ENCODE data around the gene RAI1.

RAI1 gene

GRCh38 chr17:17751489-17752088 lies 70.3 kb downstream of the RAI1 start:
- no peak for DNase-seq (ENCODE audit: low read depth in 2 of 2)

GRCh38 chr17:17752089-17752820 lies 71.0 kb downstream of the RAI1 start:
- DNase-seq (ENCODE audit: low read depth in 2 of 2), result peak; percentile 96 to 97

GRCh38 chr17:17752821-17753321 lies 71.6 kb downstream of the RAI1 start:
- no peak for DNase-seq (ENCODE audit: low read depth in 2 of 2)

- no peak for DNase-seq (ENCODE audit: low read depth in 2 of 2)
These were observed 73.7 kb downstream of the RAI1 start for GRCh38 chr17:17754719-17755686.

- no peak for DNase-seq (ENCODE audit: low read depth in 2 of 2)
These were observed 74.5 kb downstream of the RAI1 start for GRCh38 chr17:17755715-17756114.

GRCh38 chr17:17757391-17757791 lies 76.1 kb downstream of the RAI1 start:
- no peak for DNase-seq (ENCODE audit: low read depth in 2 of 2)

GRCh38 chr17:17757956-17758845 lies 76.9 kb downstream of the RAI1 start:
- DNase-seq (ENCODE audit: low read depth in 2 of 2), result no peak

- no peak for DNase-seq (ENCODE audit: low read depth in 2 of 2)
These were observed 77.8 kb downstream of the RAI1 start for GRCh38 chr17:17758941-17759563.

GRCh38 chr17:17760350-17760749 lies 79.1 kb downstream of the RAI1 start:
- no peak for DNase-seq (ENCODE audit: low read depth in 2 of 2)

- DNase-seq (ENCODE audit: low read depth in 2 of 2), result no peak
These were observed 79.8 kb downstream of the RAI1 start for GRCh38 chr17:17760872-17761550.

- DNase-seq (ENCODE audit: low read depth in 2 of 2), result no peak
These were observed 80.9 kb downstream of the RAI1 start for GRCh38 chr17:17761894-17762743.

- no peak for DNase-seq (ENCODE audit: low read depth in 2 of 2)
These were observed 81.5 kb downstream of the RAI1 start for GRCh38 chr17:17762744-17763105.

GRCh38 chr17:17763136-17763535 lies 81.9 kb downstream of the RAI1 start:
- no peak for DNase-seq (ENCODE audit: low read depth in 2 of 2)

- DNase-seq (ENCODE audit: low read depth in 2 of 2), result no peak
These were observed 82.5 kb downstream of the RAI1 start for GRCh38 chr17:17763734-17764133.

GRCh38 chr17:17765359-17766076 lies 84.3 kb downstream of the RAI1 start:
- DNase-seq (ENCODE audit: low read depth in 2 of 2), result no peak

GRCh38 chr17:17766077-17766743 lies 85.0 kb downstream of the RAI1 start:
- no peak for DNase-seq (ENCODE audit: low read depth in 2 of 2)

- no peak for DNase-seq (ENCODE audit: low read depth in 2 of 2)
These were observed 85.5 kb downstream of the RAI1 start for GRCh38 chr17:17766744-17767120.

Data from stimulated activated CD8-positive, alpha-beta memory T cell treated with anti-CD3 and anti-CD28 coated beads, Interleukin-2, amount 100 ng/mL, for 48 hours (primary cell).